Muscle layer of duodenum (tissue), 2 donors: ENCODE measurements around the gene SLC35G1.

Source experiments
- H3K27ac ChIP-seq: one replicate; pipeline ENCODE4 v1.7.0; 2013; ENCODE audit warnings: mild to moderate bottlenecking, low read length
- H3K27me3 ChIP-seq: one replicate; pipeline ENCODE4 v1.7.0; 2013; ENCODE audit warnings: low read depth, mild to moderate bottlenecking, control low read depth, low read length
- H3K36me3 ChIP-seq, 2 donors: one replicate each; pipeline ENCODE4 v1.7.0; 2013; ENCODE audit warnings: low read length in 2 of 2, control low read depth in 1 of 2, mild to moderate bottlenecking in 1 of 2; ENCODE audit not compliant: insufficient read depth in 2 of 2, control insufficient read depth in 1 of 2
- H3K4me1 ChIP-seq, 2 donors: one replicate each; pipeline ENCODE4 v1.7.0; 2013; ENCODE audit warnings: low read length in 2 of 2, mild to moderate bottlenecking in 2 of 2, control low read depth in 1 of 2, moderate library complexity in 1 of 2; ENCODE audit not compliant: insufficient read depth in 2 of 2, control insufficient read depth in 1 of 2
- H3K4me3 ChIP-seq, 2 donors: one replicate each; pipeline ENCODE4 v1.7.0; 2013; ENCODE audit warnings: low read length in 2 of 2, low read depth in 1 of 2, mild to moderate bottlenecking in 1 of 2
- H3K9me3 ChIP-seq, 2 donors: one replicate each; pipeline ENCODE4 v1.7.0; 2013; ENCODE audit warnings: low read length in 2 of 2, control low read depth in 1 of 2, mild to moderate bottlenecking in 1 of 2; ENCODE audit not compliant: control insufficient read depth in 1 of 2
- donor health status: healthy.

Gene SLC35G1

DNA sequence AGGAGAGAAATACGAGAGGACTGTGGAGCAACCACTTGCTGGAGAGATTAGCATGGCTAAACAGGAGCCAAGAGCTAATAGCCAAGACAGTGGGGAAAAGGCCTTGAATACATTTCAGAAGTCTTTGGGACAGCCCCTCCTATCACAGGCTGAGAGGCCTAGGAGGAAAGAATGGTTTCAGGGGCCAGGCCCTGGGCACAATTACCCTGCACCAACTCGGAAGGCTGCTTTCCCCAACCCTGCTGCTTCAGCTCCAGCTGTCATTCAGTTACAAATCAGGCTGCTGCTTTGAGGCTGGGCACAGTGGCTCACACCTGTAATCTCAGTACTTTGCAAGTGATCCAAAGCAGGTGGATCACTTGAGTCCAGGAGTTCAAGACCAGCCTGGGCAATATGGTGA is 32.0 kb upstream of the SLC35G1 start:
- H3K9me3 ChIP-seq = no peaks in the 10 kb centered on the region
- H3K4me3 ChIP-seq = no peak overlapping the region
- no peaks in the 10 kb centered on the region for H3K4me1 ChIP-seq
- H3K27ac ChIP-seq = no peak overlapping the region
- no peaks in the 10 kb centered on the region for H3K36me3 ChIP-seq
- no peaks in the 10 kb centered on the region for H3K27me3 ChIP-seq

DNA sequence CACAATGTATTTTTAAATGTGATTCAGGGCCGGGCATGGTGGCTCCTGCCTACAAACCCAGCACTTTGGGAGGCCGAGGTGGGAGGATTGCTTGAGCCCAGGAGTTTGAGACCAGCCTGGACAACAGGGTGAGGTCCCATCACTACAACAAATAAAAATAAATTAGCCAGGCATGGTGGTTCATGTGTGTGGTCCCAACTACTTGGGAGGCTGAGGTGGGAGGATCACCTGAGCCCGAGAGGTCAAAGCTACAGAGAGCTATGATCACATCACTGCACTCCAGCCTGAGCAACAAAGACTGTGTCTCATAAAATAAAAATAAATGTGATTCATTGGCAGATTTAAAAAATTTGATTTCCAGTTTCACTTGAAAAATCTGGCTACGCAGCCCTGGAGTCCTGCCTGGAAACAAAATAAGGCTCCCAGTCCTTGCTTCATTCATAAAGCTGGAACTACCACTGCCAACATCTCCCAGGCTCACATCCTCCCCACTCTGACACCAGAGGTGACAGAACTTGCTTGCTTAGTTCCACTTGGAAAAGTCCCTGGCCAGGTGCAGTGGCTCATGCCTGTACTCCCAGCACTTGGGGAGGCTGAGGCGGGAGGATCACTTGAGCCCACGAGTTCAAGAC is 27.9 kb upstream of the SLC35G1 start:
- H3K36me3 ChIP-seq = no peaks in the 10 kb centered on the region
- no peaks in the 10 kb centered on the region for H3K9me3 ChIP-seq
- H3K4me3 ChIP-seq = no peak overlapping the region
- H3K4me1 ChIP-seq = no peaks in the 10 kb centered on the region
- no peaks in the 10 kb centered on the region for H3K27me3 ChIP-seq
- no peak overlapping the region for H3K27ac ChIP-seq

DNA sequence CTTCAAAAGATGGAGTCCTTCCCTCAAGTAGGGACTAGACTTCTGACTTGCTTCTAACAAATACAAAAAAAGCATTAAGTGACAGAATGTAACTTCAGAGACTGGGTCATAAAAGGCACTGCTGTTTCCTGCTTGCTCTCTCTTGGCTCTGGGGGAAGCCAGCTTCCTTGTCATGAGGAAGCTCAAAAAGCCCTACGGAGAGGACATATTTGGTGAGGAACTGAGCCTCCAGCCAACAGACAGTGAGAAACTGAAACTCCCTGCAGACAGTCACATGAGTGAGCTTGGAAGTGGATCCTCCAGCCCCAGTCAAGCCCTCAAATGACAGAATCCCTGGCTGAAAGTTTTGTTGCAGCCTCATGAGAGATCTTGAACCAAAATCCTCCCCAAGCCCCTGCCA is 26.3 kb upstream of the SLC35G1 start:
- Histone ChIP-seq H3K4me1 (no peaks in the 10 kb centered on the region), H3K36me3 (no peaks in the 10 kb centered on the region), H3K4me3 (no peak overlapping the region), H3K27me3 (no peaks in the 10 kb centered on the region), H3K27ac (no peak overlapping the region), H3K9me3 (no peaks in the 10 kb centered on the region)

DNA sequence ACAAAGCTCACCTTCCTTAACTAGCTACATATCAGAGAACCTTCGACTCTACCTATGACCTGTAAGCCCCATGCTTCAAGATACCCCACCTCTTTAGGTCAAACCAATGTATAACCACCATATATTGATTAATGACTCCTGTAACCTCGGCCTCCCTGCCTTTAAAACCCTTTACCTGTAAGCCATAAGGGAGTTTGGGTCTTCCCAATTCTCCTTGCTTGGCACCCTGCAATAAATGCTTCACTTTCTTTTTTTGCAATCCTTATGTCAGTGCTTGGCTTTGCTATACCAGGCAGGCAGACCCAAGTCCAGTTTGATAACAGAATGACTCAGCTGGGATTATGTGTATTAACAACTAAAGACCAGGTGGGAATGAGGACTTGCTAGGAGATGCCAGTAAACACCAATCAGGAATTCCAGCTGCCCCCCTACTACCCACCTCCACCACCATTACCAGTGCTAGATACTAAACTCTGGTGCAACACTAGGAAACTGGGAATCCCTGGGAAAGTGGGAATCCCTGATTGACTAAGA is 22.0 kb upstream of the SLC35G1 start:
- Histone ChIP-seq H3K27ac (no peak overlapping the region), H3K9me3 (no peaks in the 10 kb centered on the region), H3K4me1 (peaks cover 6 to 12% of the 10 kb centered on the region in 2 donors), H3K4me3 (no peak overlapping the region), H3K36me3 (no peaks in the 10 kb centered on the region), H3K27me3 (no peaks in the 10 kb centered on the region)

DNA sequence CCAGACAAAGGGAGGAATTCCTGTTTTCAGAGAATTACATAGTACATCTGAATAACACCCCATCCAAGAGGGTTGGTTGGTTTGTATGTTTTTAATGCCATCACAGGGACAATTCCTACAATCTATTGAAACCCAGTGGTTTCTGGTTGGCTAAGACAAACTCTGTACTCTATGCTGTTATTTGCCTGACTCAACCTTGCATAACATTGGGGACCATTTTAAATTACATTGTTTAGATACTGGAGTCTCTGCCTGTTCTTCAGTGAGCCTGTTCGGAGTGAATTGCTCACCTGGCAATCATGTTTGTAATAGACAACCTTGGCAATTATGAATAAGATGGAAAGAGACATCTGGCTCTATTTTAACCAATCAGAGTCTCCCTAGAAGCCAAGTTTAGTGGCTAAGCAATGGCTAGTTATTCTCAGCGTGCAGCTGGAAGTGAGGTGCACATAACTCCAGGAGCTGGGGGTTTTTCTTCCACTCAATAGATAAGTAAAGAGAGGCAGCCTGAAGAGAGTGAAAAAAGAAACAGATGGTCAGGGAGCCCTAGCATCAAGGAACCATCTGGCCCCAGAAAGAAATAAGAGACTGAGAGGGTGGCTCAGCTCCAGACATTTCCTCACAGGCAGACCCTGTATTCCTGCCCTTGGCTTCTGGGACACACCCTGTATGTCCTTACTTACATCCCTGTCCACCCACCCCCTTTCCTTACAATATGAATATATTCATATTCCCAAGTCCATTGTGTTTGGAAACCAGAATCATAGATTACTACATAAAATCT is 21.2 kb upstream of the SLC35G1 start:
- H3K36me3 ChIP-seq = no peaks in the 10 kb centered on the region
- peaks cover 6 to 12% of the 10 kb centered on the region in 2 donors for H3K4me1 ChIP-seq
- H3K4me3 ChIP-seq = no peak overlapping the region
- H3K9me3 ChIP-seq = no peaks in the 10 kb centered on the region
- no peaks in the 10 kb centered on the region for H3K27me3 ChIP-seq
- no peak overlapping the region for H3K27ac ChIP-seq

DNA sequence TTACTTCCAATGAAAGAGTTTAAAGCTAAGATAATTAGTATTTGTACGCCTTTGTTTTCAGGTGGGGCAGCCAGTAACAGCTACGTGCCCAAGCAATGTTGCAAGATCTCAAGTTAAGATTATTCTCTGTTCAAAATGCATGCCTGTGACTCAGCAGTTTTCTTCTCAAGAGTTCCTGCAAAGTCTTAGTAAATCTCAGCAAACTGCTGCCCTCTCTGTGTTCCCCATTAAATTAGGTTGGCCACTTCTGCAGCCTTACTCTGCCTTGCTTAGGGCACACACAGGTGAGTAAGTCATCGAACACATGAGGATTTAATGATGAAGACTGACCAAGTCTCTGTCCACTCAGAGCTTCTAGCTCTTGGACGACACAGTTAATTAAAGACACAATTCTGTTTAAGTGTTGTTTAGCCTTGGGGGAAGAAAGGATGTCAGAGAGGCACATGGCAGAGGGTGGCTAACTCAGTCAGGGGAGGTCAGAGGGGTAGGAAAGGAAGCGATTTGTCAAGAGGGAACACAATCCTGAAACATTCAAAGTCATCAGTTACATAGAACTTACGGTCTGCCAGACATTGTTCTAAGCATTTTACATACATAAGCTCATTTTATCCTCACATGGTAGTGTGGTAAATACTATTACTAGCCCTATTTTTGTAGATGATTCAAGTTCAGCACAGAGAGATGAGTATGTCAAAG is 20.2 kb upstream of the SLC35G1 start:
- no peaks in the 10 kb centered on the region for H3K36me3 ChIP-seq
- H3K4me1 ChIP-seq = peaks cover 6 to 12% of the 10 kb centered on the region in 2 donors
- H3K9me3 ChIP-seq = no peaks in the 10 kb centered on the region
- no peak overlapping the region for H3K4me3 ChIP-seq
- no peaks in the 10 kb centered on the region for H3K27me3 ChIP-seq
- H3K27ac ChIP-seq = no peak overlapping the region

DNA sequence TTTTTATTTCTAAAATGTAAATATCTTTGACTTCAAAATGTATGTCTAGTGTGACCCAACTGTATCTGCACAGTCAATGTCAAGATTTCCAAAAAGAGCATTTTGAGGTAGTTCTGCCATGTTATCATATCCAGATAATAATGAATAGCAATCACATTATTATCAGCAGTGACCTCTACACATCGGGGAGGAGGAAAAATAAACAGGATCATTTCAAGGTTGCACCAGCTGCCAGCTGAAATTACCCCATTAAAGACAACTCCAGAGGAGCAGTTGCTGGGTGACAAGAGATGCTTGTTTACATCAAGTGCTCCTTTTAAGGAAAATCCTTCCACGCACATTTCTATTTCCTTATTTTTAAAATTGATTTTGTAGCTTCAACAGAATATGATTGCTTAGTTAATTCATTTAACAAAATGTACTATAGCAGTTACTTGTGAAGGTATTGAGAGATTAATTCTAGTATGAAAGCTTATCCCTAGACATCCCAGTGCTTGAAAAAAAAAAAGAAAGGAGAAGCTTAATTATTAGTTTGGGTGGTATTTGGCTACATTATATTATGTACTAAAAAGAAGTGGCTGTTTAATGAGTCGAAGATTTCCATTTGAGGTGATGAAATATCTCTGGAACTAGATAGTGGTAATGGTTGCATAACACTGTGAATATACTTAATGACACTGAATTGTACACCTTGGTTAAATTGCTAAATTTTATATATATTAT is 19.3 kb upstream of the SLC35G1 start:
- Histone ChIP-seq H3K36me3 (no peaks in the 10 kb centered on the region), H3K27ac (no peak overlapping the region), H3K27me3 (no peaks in the 10 kb centered on the region), H3K4me3 (no peak overlapping the region), H3K4me1 (peaks cover 6 to 12% of the 10 kb centered on the region in 2 donors), H3K9me3 (no peaks in the 10 kb centered on the region)

DNA sequence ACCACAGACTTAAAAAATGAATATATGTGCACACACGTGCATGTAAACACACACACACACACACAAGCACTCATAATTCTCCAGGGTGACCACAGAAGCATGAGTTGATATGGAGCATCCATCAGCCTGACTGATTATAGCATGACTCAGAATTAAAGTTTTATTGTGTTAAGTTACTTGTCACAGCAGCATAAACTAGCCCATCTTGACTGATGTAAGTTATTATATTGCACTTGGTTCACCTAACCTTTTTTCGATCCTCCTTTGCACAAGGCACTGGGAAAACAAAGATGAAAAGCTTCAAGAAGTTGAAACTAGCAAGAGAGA is 18.8 kb upstream of the SLC35G1 start:
- H3K4me1 ChIP-seq = peaks cover 6 to 12% of the 10 kb centered on the region in 2 donors
- H3K27ac ChIP-seq = no peak overlapping the region
- no peaks in the 10 kb centered on the region for H3K27me3 ChIP-seq
- H3K36me3 ChIP-seq = no peaks in the 10 kb centered on the region
- no peaks in the 10 kb centered on the region for H3K9me3 ChIP-seq
- H3K4me3 ChIP-seq = no peak overlapping the region

DNA sequence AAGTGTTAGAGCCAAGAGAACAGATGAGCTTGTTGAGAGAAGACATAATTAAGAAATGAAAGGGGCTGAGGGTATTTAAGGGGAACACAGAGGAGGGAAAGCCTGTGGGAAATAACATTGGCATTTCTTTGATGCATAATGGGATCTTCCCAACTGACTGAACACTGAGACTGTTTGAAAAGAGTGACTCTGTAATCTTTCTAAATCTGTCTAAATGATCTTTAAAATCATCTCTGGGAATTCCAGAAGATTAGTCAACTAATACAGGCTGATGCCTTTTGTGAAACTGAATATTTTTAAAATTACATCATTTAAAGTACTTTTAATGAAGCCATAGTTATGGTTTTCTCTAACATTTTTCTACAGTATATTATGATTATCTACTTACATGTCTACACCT is 17.4 kb upstream of the SLC35G1 start:
- no peaks in the 10 kb centered on the region for H3K36me3 ChIP-seq
- peaks cover 6 to 12% of the 10 kb centered on the region in 2 donors for H3K4me1 ChIP-seq
- no peak overlapping the region for H3K4me3 ChIP-seq
- no peak overlapping the region for H3K27ac ChIP-seq
- no peaks in the 10 kb centered on the region for H3K9me3 ChIP-seq
- H3K27me3 ChIP-seq = no peaks in the 10 kb centered on the region

DNA sequence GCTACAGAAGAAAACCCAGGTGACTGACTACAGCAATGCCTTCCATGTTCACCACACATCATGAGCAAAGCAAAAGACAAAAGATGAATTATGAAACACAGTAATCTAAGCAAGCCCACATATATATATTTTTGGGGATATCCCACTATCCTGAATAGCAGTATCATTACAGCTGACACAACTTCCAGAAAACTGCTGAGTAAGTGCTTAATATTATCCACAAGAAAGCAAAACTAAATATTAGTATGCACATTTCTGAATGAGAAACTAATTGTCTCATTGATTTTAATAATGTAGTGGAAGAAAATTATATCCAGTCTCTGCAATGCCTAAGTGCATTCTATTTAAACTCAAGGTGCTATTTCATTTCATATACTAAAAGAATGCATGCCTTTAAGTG is 14.5 kb upstream of the SLC35G1 start:
- H3K27ac ChIP-seq = no peak overlapping the region
- no peaks in the 10 kb centered on the region for H3K36me3 ChIP-seq
- H3K4me3 ChIP-seq = no peak overlapping the region
- H3K9me3 ChIP-seq = no peaks in the 10 kb centered on the region
- no peaks in the 10 kb centered on the region for H3K27me3 ChIP-seq
- H3K4me1 ChIP-seq = peaks cover 0 to 4% of the 10 kb centered on the region in 2 donors
